ENCODE data around the gene TIPARP. TPM values are rescaled to one million over a fixed set of nuclear protein-coding genes. Genes with fewer than 3 reads are reported as not detected.

Gene TIPARP
- total and polyA plus RNA-seq, 4 donors, result 4.4 to 13.6 (median 8.8) TPM

- Histone ChIP-seq H3K4me1 (ENCODE audit: control insufficient read depth in 4 of 4, insufficient read depth in 4 of 4, low read length in 3 of 4) (no peaks in the 10 kb centered on the region), H3K36me3 (ENCODE audit: control insufficient read depth in 4 of 4, insufficient read depth in 3 of 4, low read depth in 1 of 4, low read length in 3 of 4) (no peaks in the 10 kb centered on the region), H3K9me3 (ENCODE audit: control insufficient read depth in 4 of 4, low read length in 3 of 4) (no peaks in the 10 kb centered on the region), H3K27ac (ENCODE audit: low read depth in 1 of 2, low read length in 2 of 2) (no peak overlapping the region), H3K27me3 (ENCODE audit: control insufficient read depth in 4 of 4, insufficient read depth in 4 of 4, low read length in 3 of 4) (no peaks in the 10 kb centered on the region), H3K4me3 (ENCODE audit: low read depth in 1 of 3, low read length in 3 of 3) (no peak overlapping the region), H3K9ac (ENCODE audit: low read depth in 1 of 2, low read length in 2 of 2) (no peak overlapping the region)
- TF ChIP-seq TAF1 (conservative IDR thresholded peaks at IDR 0.05), result no peak
- TF ChIP-seq HNF4G (IDR thresholded peaks at IDR 0.05), result no peak
- no peak for TF ChIP-seq YY1 (IDR thresholded peaks at IDR 0.05)
- TF ChIP-seq CTCF (IDR thresholded peaks at IDR 0.05; ENCODE audit: low read depth, low read length, missing input control), result no peak
- no peak for DNase-seq (ENCODE audit: low spot score)
- 87% methylated on average over 5 of the region's 5 CpGs for WGBS
Observed at GRCh38 chr3:156626104-156626503, 48.3 kb upstream of the TIPARP start.

GRCh38 chr3:156627946-156628569 is 46.3 kb upstream of the TIPARP start:
- H3K9ac ChIP-seq (ENCODE audit: low read depth in 1 of 2, low read length in 2 of 2), result no peak overlapping the region
- no peak overlapping the region for H3K27ac ChIP-seq (ENCODE audit: low read depth in 1 of 2, low read length in 2 of 2)
- H3K4me1 ChIP-seq (ENCODE audit: control insufficient read depth in 4 of 4, insufficient read depth in 4 of 4, low read length in 3 of 4), result no peaks in the 10 kb centered on the region
- DNase-seq (ENCODE audit: low spot score), result no peak
- no peak overlapping the region for H3K4me3 ChIP-seq (ENCODE audit: low read depth in 1 of 3, low read length in 3 of 3)
- no peaks in the 10 kb centered on the region for H3K9me3 ChIP-seq (ENCODE audit: control insufficient read depth in 4 of 4, low read length in 3 of 4)
- no peaks in the 10 kb centered on the region for H3K36me3 ChIP-seq (ENCODE audit: control insufficient read depth in 4 of 4, insufficient read depth in 3 of 4, low read depth in 1 of 4, low read length in 3 of 4)
- no peaks in the 10 kb centered on the region for H3K27me3 ChIP-seq (ENCODE audit: control insufficient read depth in 4 of 4, insufficient read depth in 4 of 4, low read length in 3 of 4)
- TF ChIP-seq REST (IDR thresholded peaks at IDR 0.05) (no peak), SP1 (IDR thresholded peaks at IDR 0.05) (no peak), HNF4A (conservative IDR thresholded peaks at IDR 0.05) (peak; percentile 19 to 27), HNF4G (IDR thresholded peaks at IDR 0.05) (no peak), YY1 (IDR thresholded peaks at IDR 0.05) (no peak), MAX (IDR thresholded peaks at IDR 0.05) (no peak), GABPA (IDR thresholded peaks at IDR 0.05 in 1 of 2, conservative IDR thresholded peaks at IDR 0.05 in 1 of 2) (no peak)
- 70% methylated on average over 3 of the region's 3 CpGs for WGBS

- H3K9me3 ChIP-seq (ENCODE audit: control insufficient read depth in 4 of 4, low read length in 3 of 4), result no peaks in the 10 kb centered on the region
- DNase-seq (ENCODE audit: low spot score), result no peak
- no peaks in the 10 kb centered on the region for H3K36me3 ChIP-seq (ENCODE audit: control insufficient read depth in 4 of 4, insufficient read depth in 3 of 4, low read depth in 1 of 4, low read length in 3 of 4)
- no peak overlapping the region for H3K27ac ChIP-seq (ENCODE audit: low read depth in 1 of 2, low read length in 2 of 2)
- H3K4me1 ChIP-seq (ENCODE audit: control insufficient read depth in 4 of 4, insufficient read depth in 4 of 4, low read length in 3 of 4), result no peaks in the 10 kb centered on the region
- 92% methylated on average over 5 of the region's 5 CpGs for WGBS
- no peak overlapping the region for H3K9ac ChIP-seq (ENCODE audit: low read depth in 1 of 2, low read length in 2 of 2)
- H3K27me3 ChIP-seq (ENCODE audit: control insufficient read depth in 4 of 4, insufficient read depth in 4 of 4, low read length in 3 of 4), result no peaks in the 10 kb centered on the region
- TF ChIP-seq RAD21 (IDR thresholded peaks at IDR 0.05) (no peak), ATF3 (IDR thresholded peaks at IDR 0.05) (no peak), NR2F2 (IDR thresholded peaks at IDR 0.05) (no peak), YY1 (IDR thresholded peaks at IDR 0.05) (no peak), FOXA2 (IDR thresholded peaks at IDR 0.05) (no peak)
- H3K4me3 ChIP-seq (ENCODE audit: low read depth in 1 of 3, low read length in 3 of 3), result no peak overlapping the region
Observed at GRCh38 chr3:156628836-156629618, 45.4 kb upstream of the TIPARP start.
